NB4 (cell line): ENCODE data around the gene SNURF.
"Not testable (repeated sequence)": the region's sequence is repeated elsewhere in the genome, so short reads cannot be mapped to it uniquely, and the experiment has no call there.

ENCODE experiments used
- DNase-seq: peaks from one replicate; pipeline ENCODE4 v3.0.0; 2010; ENCODE audit warnings: low read depth
- H3K4me3 ChIP-seq: one replicate; pipeline ENCODE4 v1.5.1; 2011; ENCODE audit warnings: mild to moderate bottlenecking, low read depth, low read length, moderate library complexity
- CTCF ChIP-seq: IDR thresholded peaks from one replicate; pipeline ENCODE4 v1.5.1; 2012; ENCODE audit warnings: low read depth, low read length
- MAX ChIP-seq: IDR thresholded peaks from 2 replicates; pipeline ENCODE4 v1.6.1; 2011; ENCODE audit warnings: low read depth, low read length
- MYC ChIP-seq: IDR thresholded peaks from 2 replicates; pipeline ENCODE4 v1.6.1; 2011; ENCODE audit warnings: low read depth, low read length
- POLR2A ChIP-seq: IDR thresholded peaks from 2 replicates; pipeline ENCODE4 v1.6.1; 2011; ENCODE audit warnings: mild to moderate bottlenecking; ENCODE audit not compliant: insufficient read length; ENCODE audit errors: extremely low read depth

The SNURF gene

DNA sequence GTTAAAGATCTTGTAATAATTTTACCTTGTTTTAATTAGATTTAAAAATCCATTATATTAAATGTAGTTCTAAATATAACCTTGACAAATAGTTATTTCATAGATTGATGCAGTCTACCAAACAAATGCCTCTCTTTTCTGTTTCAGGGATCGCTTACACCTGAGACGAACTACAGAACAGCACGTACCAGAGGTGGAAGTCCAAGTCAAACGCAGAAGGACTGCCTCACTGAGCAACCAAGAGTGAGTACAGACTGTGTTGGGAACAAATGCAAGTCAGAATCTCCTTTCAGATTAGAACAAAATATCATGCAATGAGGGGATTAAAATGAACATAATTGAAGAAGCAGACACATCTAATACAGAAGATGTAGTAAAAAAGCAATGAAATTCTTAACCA, 7.2 kb downstream of the SNURF start:
- TF ChIP-seq POLR2A (no peak), MAX (no peak)
- DNase-seq, result no peak
- H3K4me3 ChIP-seq, result no peak overlapping the region

DNA sequence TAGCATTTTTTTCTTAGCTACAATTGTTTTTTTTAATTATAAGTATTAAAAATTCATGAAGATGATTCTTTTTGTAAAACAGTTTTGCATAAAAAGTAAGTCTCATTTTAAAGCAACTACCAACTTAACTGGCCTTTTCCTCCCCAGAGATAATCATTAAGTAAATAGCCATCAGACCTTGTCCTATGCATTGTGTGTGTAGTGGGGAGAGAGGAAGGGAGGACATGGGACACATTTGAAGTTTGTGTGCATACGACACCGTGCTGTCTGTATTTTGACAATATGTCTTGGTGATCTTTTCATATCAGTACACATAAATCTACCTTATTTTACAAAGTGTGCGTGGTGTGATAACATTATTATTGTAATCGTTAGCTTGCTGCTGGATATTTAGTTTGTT, 8.1 kb downstream of the SNURF start:
- no peak overlapping the region for H3K4me3 ChIP-seq
- no peak for DNase-seq
- TF ChIP-seq POLR2A, result no peak
- no peak for TF ChIP-seq MYC
- TF ChIP-seq MAX, result no peak
- TF ChIP-seq CTCF, result no peak

DNA sequence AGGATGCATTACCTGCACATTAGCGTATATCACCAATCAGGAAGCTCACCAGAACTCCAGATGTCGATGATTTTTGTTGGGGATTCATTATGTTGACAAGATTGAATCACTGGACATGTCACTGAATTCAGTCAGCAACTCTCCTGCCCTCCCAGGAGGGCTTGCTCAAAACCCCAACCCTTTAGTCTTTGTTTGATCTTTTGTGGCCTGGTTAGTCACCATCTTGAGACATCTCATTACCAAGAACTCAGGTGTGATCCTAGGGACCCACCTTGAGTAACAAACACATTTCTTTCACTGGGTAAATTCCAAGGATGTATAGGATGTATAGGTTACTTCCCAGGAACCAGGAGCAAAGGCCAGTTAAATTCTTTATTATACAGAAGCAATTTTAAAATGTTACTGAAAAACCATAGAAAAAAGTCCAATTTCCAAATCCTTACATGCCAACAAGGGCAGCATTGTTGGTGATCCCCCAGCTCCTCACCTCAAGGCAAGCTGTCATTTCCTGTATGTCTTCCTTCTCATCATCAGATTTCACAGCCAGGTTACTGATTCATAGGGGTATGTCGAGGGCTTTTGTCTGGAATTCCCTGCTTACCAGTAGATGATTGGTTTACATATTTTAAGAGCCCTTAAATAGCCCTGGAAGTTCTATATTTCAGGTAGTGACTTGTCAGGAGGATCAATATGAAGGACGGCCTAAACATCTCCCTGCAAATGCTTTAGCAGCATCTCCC, 11.7 kb downstream of the SNURF start:
- DNase-seq, result no peak
- H3K4me3 ChIP-seq, result no peak overlapping the region
- TF ChIP-seq MAX, result no peak
- no peak for TF ChIP-seq CTCF
- no peak for TF ChIP-seq POLR2A
- TF ChIP-seq MYC, result no peak

DNA sequence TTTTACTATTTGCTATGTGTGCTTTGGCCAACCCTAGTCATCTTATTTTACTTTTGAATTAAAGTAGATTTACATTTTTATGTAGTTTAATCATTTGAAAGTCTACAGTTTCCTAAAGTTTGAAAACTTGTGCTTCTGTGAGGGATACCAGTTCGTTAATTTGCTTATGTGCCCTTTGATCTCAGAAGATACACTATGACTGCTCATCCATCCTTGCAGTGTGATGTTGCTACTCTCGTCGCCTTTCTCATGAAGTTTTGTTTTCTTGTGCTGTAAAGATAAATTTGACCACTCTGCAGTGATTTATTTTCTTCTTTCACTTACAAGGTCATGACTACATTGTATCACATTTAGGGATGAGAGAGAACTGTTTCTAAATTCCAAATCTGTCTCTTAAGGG, 16.3 kb downstream of the SNURF start:
- TF ChIP-seq MYC (no peak), CTCF (no peak), POLR2A (no peak), MAX (no peak)
- DNase-seq, result no peak
- no peak overlapping the region for H3K4me3 ChIP-seq

GRCh38 chr15:24971772-24972171, 17.0 kb downstream of the SNURF start:
- DNase-seq, result no peak
- no peak overlapping the region for H3K4me3 ChIP-seq
- no peak for TF ChIP-seq CTCF
- TF ChIP-seq MYC, result no peak
- no peak for TF ChIP-seq MAX
- no peak for TF ChIP-seq POLR2A

DNA sequence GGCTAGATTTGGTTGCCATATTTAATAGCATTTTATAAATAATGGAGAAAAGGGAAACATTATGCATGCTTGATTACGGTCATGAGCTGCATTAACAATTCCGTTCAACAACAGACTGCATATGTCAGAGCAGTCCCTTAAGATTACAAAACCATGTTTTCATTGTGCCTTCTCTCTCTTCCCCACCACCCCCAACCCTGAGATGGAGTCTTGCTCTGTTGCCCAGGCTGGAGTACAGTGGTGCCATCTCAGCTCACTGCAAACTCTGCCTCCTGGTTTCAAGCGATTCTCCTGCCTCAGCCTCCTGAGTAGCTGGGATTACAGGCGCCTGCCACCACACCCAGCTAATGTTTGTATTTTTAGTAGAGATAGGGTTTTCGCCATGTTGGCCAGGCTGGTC, 17.9 kb downstream of the SNURF start:
- DNase-seq, H3K4me3 ChIP-seq: not testable (repeated sequence)

- TF ChIP-seq POLR2A (no peak), CTCF (no peak), MAX (no peak), MYC (no peak)
- H3K4me3 ChIP-seq, result no peak overlapping the region
- no peak for DNase-seq
These were observed 22.1 kb downstream of the SNURF start for GRCh38 chr15:24976932-24977331.
